K562 (cell line): ENCODE results near the gene RAB5B. TPM values are rescaled to one million over a fixed set of nuclear protein-coding genes. Genes with fewer than 3 reads are reported as not detected.

Experiments
- BRD9 ChIP-seq: fragments of 450-650 bp; IDR thresholded peaks from 2 replicates; pipeline ENCODE4 v1.6.1; 2018; ENCODE audit warnings: low read depth; ENCODE audit not compliant: partially characterized antibody
- CHD1 ChIP-seq: fragments of 200-600 bp; sonication (generic); IDR thresholded peaks from one replicate; pipeline ENCODE4 v1.6.1; 2012; ENCODE audit warnings: mild to moderate bottlenecking, moderate library complexity, low read length, inconsistent platforms
- CREM ChIP-seq: IDR thresholded peaks from 2 replicates; pipeline ENCODE4 v1.6.1; 2014; ENCODE audit warnings: antibody characterized with exemption, low read depth
- FOS ChIP-seq: IDR thresholded peaks from 3 replicates; pipeline ENCODE4 v1.6.1; 2011; ENCODE audit not compliant: insufficient read length; ENCODE audit errors: extremely low read depth
- HNRNPK ChIP-seq: fragments of 200-400 bp; formaldehyde crosslinking; IDR thresholded peaks from one replicate; pipeline ENCODE4 v1.6.1; 2018; ENCODE audit warnings: mild to moderate bottlenecking, low read depth, low read length; ENCODE audit not compliant: poor library complexity, severe bottlenecking
- KHSRP ChIP-seq: fragments of 450-650 bp; IDR thresholded peaks from 2 replicates; pipeline ENCODE4 v1.6.1; 2017
- SMARCC2 ChIP-seq: fragments of 450-650 bp; IDR thresholded peaks from 2 replicates; pipeline ENCODE4 v1.6.1; 2017; ENCODE audit warnings: antibody characterized with exemption, moderate library complexity, mild to moderate bottlenecking, low read depth
- SP1 ChIP-seq: sonication (generic); formaldehyde crosslinking; IDR thresholded peaks from 2 replicates; pipeline ENCODE4 v1.8.1; 2022; ENCODE audit warnings: mild to moderate bottlenecking, missing genetic modification reagents
- ZNF316 ChIP-seq: fragments of 450-650 bp; IDR thresholded peaks from 2 replicates; pipeline ENCODE4 v1.6.1; 2016
- ZNF695 ChIP-seq: fragments of 450-650 bp; formaldehyde crosslinking; IDR thresholded peaks from 2 replicates; pipeline ENCODE4 v1.4.0; 2020; ENCODE audit warnings: mild to moderate bottlenecking, moderate library complexity
- polyA plus RNA-seq, 8 experiments: library from polyadenylated mRNA; depleted of rRNA in 4 of 8; stranded (reverse) in 5 of 8; unstranded in 3 of 8; fragments of >200 nt; fragmentation: Nextera tagmentation in 2 of 8; fragmentation: Illumina TruSeq in 1 of 8; extraction: Ambion mirVana in 2 of 8; extraction: Trizol in 1 of 8; gene quantifications; 2 replicates each; pipeline versions ENCODE4 v1.2.1 to v1.2.3, GENCODE V29; 2011 to 2014; ENCODE audit warnings: inconsistent platforms in 1 of 8, missing spikeins in 1 of 8
- total RNA-seq, 7 experiments: library from RNA; depleted of rRNA in 6 of 7; stranded (reverse); fragments of >200 nt in 6 of 7; fragmentation: Illumina TruSeq in 2 of 7; extraction: Trizol in 2 of 7; gene quantifications; 2 replicates each; pipeline versions ENCODE4 v1.2.1 to v1.2.3, GENCODE V29; 2011 to 2021; ENCODE audit warnings: low replicate concordance in 1 of 7
- TF ChIP-seq, protein P1 (sequence below): fragments of 450-650 bp; IDR thresholded peaks from 2 replicates; pipeline ENCODE4 v1.6.1; 2017; ENCODE audit warnings: antibody characterized with exemption
- TF ChIP-seq, protein P2 (sequence below): sonication (generic); formaldehyde crosslinking; IDR thresholded peaks from 2 replicates; pipeline ENCODE4 v1.8.0; 2022; ENCODE audit warnings: missing genetic modification reagents, mild to moderate bottlenecking, borderline replicate concordance
- TF ChIP-seq, protein P3 (sequence below): fragments of 450-650 bp; IDR thresholded peaks from 2 replicates; pipeline ENCODE4 v1.6.1; 2016; ENCODE audit warnings: low read depth

The RAB5B gene
- total and polyA plus RNA-seq, 9 of the 15 experiments (the other 6 are each of a cell fraction or from before 2014, with no cell fraction given), result 6.8 to 73.8 (median 25.2) TPM

DNA sequence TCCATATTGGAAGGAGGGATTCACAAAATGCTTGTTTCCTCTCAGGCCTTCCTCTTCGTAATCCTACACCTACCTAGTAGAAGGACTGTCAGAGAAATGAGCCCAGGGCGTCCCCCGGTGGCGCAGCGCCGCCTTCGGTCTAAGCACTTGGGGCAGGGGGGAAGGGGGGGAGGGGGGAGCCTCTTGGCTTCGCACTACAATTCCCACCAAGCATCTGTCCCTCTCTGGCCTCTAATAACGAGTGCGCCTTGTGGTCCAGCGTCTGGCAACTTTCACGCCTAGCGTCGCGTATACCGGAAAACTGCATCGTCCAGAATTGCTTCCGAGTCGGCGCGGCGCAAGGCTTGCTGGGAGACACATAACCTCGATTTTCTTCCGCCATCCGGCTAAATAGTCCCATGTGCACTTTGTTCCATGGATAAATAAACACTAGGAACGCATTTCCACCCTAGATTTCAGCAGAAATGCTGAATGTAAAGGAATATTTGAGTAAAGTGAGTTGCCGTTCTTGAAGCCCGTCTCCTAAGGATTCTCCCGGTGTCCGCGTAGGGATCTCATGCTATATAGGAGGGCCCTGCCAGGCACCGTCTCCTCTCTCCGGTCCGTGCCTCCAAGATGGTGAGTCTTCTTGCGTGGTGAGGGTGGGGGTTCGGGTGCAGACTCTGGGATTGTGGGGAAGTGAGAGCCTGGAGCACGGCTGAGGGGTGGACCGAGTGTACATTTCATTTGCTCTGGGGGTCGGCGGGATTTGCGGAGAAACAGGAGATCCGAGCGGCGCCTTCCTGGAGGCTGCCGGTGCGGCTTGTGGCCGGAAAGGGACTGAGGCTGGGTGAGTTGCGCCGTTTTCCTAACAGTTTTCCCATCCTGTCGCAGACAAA, 67.9 kb downstream of the RAB5B start, which contains the start of gene RPS26 (continued):
- no peak for TF ChIP-seq FOS
- no peak for TF ChIP-seq SMARCC2
- peak; percentile 97 for TF ChIP-seq CREM
- TF ChIP-seq, protein P1, sequence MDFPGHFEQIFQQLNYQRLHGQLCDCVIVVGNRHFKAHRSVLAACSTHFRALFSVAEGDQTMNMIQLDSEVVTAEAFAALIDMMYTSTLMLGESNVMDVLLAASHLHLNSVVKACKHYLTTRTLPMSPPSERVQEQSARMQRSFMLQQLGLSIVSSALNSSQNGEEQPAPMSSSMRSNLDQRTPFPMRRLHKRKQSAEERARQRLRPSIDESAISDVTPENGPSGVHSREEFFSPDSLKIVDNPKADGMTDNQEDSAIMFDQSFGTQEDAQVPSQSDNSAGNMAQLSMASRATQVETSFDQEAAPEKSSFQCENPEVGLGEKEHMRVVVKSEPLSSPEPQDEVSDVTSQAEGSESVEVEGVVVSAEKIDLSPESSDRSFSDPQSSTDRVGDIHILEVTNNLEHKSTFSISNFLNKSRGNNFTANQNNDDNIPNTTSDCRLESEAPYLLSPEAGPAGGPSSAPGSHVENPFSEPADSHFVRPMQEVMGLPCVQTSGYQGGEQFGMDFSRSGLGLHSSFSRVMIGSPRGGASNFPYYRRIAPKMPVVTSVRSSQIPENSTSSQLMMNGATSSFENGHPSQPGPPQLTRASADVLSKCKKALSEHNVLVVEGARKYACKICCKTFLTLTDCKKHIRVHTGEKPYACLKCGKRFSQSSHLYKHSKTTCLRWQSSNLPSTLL, result no peak
- no peak for TF ChIP-seq ZNF695 (CRISPR knock-in tag)
- TF ChIP-seq, protein P2, sequence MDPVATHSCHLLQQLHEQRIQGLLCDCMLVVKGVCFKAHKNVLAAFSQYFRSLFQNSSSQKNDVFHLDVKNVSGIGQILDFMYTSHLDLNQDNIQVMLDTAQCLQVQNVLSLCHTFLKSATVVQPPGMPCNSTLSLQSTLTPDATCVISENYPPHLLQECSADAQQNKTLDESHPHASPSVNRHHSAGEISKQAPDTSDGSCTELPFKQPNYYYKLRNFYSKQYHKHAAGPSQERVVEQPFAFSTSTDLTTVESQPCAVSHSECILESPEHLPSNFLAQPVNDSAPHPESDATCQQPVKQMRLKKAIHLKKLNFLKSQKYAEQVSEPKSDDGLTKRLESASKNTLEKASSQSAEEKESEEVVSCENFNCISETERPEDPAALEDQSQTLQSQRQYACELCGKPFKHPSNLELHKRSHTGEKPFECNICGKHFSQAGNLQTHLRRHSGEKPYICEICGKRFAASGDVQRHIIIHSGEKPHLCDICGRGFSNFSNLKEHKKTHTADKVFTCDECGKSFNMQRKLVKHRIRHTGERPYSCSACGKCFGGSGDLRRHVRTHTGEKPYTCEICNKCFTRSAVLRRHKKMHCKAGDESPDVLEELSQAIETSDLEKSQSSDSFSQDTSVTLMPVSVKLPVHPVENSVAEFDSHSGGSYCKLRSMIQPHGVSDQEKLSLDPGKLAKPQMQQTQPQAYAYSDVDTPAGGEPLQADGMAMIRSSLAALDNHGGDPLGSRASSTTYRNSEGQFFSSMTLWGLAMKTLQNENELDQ (CRISPR knock-in tag), result no peak
- peak; percentile 90 for TF ChIP-seq BRD9
- TF ChIP-seq ZNF316, result no peak; the same call in 1 of the 2 replicates
- TF ChIP-seq HNRNPK, result no peak
- peak; percentile 97 for TF ChIP-seq CHD1
- TF ChIP-seq SP1 (CRISPR knock-in tag), result peak; percentile 96
- TF ChIP-seq, protein P3, sequence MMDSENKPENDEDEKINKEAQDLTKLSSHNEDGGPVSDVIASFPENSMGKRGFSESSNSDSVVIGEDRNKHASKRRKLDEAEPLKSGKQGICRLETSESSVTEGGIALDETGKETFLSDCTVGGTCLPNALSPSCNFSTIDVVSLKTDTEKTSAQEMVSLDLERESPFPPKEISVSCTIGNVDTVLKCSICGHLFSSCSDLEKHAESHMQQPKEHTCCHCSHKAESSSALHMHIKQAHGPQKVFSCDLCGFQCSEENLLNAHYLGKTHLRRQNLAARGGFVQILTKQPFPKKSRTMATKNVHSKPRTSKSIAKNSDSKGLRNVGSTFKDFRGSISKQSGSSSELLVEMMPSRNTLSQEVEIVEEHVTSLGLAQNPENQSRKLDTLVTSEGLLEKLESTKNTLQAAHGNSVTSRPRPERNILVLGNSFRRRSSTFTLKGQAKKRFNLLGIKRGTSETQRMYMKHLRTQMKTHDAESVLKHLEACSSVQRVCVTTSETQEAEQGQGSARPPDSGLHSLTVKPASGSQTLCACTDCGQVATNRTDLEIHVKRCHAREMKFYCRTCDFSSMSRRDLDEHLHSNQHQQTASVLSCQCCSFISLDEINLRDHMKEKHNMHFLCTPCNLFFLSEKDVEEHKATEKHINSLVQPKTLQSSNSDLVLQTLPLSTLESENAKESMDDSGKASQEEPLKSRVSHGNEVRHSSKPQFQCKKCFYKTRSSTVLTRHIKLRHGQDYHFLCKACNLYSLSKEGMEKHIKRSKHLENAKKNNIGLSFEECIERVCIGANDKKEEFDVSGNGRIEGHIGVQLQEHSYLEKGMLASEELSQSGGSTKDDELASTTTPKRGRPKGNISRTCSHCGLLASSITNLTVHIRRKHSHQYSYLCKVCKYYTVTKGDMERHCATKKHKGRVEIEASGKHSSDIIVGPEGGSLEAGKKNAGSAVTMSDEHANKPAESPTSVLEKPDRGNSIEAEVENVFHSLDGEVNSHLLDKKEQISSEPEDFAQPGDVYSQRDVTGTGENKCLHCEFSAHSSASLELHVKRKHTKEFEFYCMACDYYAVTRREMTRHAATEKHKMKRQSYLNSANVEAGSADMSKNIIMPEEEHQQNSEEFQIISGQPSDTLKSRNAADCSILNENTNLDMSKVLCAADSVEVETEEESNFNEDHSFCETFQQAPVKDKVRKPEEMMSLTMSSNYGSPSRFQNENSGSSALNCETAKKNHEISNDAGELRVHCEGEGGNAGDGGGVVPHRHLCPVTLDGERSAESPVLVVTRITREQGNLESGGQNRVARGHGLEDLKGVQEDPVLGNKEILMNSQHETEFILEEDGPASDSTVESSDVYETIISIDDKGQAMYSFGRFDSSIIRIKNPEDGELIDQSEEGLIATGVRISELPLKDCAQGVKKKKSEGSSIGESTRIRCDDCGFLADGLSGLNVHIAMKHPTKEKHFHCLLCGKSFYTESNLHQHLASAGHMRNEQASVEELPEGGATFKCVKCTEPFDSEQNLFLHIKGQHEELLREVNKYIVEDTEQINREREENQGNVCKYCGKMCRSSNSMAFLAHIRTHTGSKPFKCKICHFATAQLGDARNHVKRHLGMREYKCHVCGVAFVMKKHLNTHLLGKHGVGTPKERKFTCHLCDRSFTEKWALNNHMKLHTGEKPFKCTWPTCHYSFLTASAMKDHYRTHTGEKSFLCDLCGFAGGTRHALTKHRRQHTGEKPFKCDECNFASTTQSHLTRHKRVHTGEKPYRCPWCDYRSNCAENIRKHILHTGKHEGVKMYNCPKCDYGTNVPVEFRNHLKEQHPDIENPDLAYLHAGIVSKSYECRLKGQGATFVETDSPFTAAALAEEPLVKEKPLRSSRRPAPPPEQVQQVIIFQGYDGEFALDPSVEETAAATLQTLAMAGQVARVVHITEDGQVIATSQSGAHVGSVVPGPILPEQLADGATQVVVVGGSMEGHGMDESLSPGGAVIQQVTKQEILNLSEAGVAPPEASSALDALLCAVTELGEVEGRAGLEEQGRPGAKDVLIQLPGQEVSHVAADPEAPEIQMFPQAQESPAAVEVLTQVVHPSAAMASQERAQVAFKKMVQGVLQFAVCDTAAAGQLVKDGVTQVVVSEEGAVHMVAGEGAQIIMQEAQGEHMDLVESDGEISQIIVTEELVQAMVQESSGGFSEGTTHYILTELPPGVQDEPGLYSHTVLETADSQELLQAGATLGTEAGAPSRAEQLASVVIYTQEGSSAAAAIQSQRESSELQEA, result peak; percentile 70; the same call in 1 of the 2 replicates
- TF ChIP-seq KHSRP, result peak; percentile 20; the same call in 1 of the 2 replicates
